ENCODE data around the gene ZNF608. TPM values are rescaled to one million over a fixed set of nuclear protein-coding genes. Genes with fewer than 3 reads are reported as not detected.

ZNF608 gene
- total and polyA plus RNA-seq, 5 donors from 2014 or later: 0.30 TPM; not detected in 4

- Histone ChIP-seq H3K4me3 (ENCODE audit: low read depth, low read length) (no peak overlapping the region), H3K36me3 (ENCODE audit: control insufficient read depth, insufficient read depth, low read length) (no peaks in the 10 kb centered on the region), H3K4me1 (ENCODE audit: control insufficient read depth, insufficient read depth, low read length, poor library complexity, severe bottlenecking) (no peaks in the 10 kb centered on the region), H3K9me3 (ENCODE audit: control insufficient read depth in 2 of 2, low read length in 2 of 2) (no peaks in the 10 kb centered on the region), H3K27me3 (ENCODE audit: control insufficient read depth, insufficient read depth, low read length) (no peaks in the 10 kb centered on the region), H3K27ac (ENCODE audit: insufficient read depth, low read length, poor library complexity, severe bottlenecking) (no peak overlapping the region)
- H3K4me1 Mint-ChIP-seq: no peaks in the 10 kb centered on the region
- H3K27me3 Mint-ChIP-seq: no peaks in the 10 kb centered on the region
- peaks cover 1 to 8% (median 3%) of the 10 kb centered on the region in 7 donors for H3K9me3 Mint-ChIP-seq
- H3K27ac Mint-ChIP-seq: no peak overlapping the region
- no peak overlapping the region for H3K4me3 Mint-ChIP-seq
- no peaks in the 10 kb centered on the region for H3K36me3 Mint-ChIP-seq
- no peak for DNase-seq
- no peak for ATAC-seq (ENCODE audit: low read depth in 2 of 2)
These were observed 35.8 kb upstream of the ZNF608 start for GRCh38 chr5:124782262-124782661.

- Histone ChIP-seq H3K9me3 (ENCODE audit: control insufficient read depth in 2 of 2, low read length in 2 of 2) (no peaks in the 10 kb centered on the region), H3K4me1 (ENCODE audit: control insufficient read depth, insufficient read depth, low read length, poor library complexity, severe bottlenecking) (no peaks in the 10 kb centered on the region), H3K36me3 (ENCODE audit: control insufficient read depth, insufficient read depth, low read length) (no peaks in the 10 kb centered on the region), H3K4me3 (ENCODE audit: low read depth, low read length) (no peak overlapping the region), H3K27me3 (ENCODE audit: control insufficient read depth, insufficient read depth, low read length) (no peaks in the 10 kb centered on the region), H3K27ac (ENCODE audit: insufficient read depth, low read length, poor library complexity, severe bottlenecking) (no peak overlapping the region)
- DNase-seq (no peak), ATAC-seq (ENCODE audit: low read depth in 2 of 2) (no peak)
- no peak overlapping the region for H3K4me3 Mint-ChIP-seq
- H3K9me3 Mint-ChIP-seq: peaks cover 0 to 8% (median 3%) of the 10 kb centered on the region in 7 donors
- H3K27me3 Mint-ChIP-seq: no peaks in the 10 kb centered on the region
- H3K27ac Mint-ChIP-seq: no peak overlapping the region
- no peaks in the 10 kb centered on the region for H3K4me1 Mint-ChIP-seq
- no peaks in the 10 kb centered on the region for H3K36me3 Mint-ChIP-seq
These were observed 33.6 kb upstream of the ZNF608 start for GRCh38 chr5:124780011-124780410.

- Mint-ChIP-seq H3K9me3 (peaks cover 0 to 6% (median 3%) of the 10 kb centered on the region in 7 donors), H3K27me3 (no peaks in the 10 kb centered on the region), H3K4me3 (no peak overlapping the region), H3K27ac (no peak overlapping the region), H3K4me1 (no peaks in the 10 kb centered on the region), H3K36me3 (no peaks in the 10 kb centered on the region)
- H3K9me3 ChIP-seq (ENCODE audit: control insufficient read depth in 2 of 2, low read length in 2 of 2): no peaks in the 10 kb centered on the region
- H3K36me3 ChIP-seq (ENCODE audit: control insufficient read depth, insufficient read depth, low read length): no peaks in the 10 kb centered on the region
- no peak for DNase-seq
- no peaks in the 10 kb centered on the region for H3K27me3 ChIP-seq (ENCODE audit: control insufficient read depth, insufficient read depth, low read length)
- no peaks in the 10 kb centered on the region for H3K4me1 ChIP-seq (ENCODE audit: control insufficient read depth, insufficient read depth, low read length, poor library complexity, severe bottlenecking)
- ATAC-seq (ENCODE audit: low read depth in 2 of 2): no peak
- H3K4me3 ChIP-seq (ENCODE audit: low read depth, low read length): no peak overlapping the region
- no peak overlapping the region for H3K27ac ChIP-seq (ENCODE audit: insufficient read depth, low read length, poor library complexity, severe bottlenecking)
These were observed 27.2 kb upstream of the ZNF608 start for GRCh38 chr5:124773315-124774311.

- Mint-ChIP-seq H3K36me3 (no peaks in the 10 kb centered on the region), H3K4me1 (no peaks in the 10 kb centered on the region), H3K27ac (peak overlapping the region in 1 of 3 donors; percentile 40), H3K9me3 (peaks cover 0 to 4% (median 3%) of the 10 kb centered on the region in 7 donors), H3K4me3 (no peak overlapping the region), H3K27me3 (no peaks in the 10 kb centered on the region)
- DNase-seq (no peak), ATAC-seq (ENCODE audit: low read depth in 2 of 2) (no peak)
- no peaks in the 10 kb centered on the region for H3K9me3 ChIP-seq (ENCODE audit: control insufficient read depth in 2 of 2, low read length in 2 of 2)
- no peak overlapping the region for H3K27ac ChIP-seq (ENCODE audit: insufficient read depth, low read length, poor library complexity, severe bottlenecking)
- no peaks in the 10 kb centered on the region for H3K36me3 ChIP-seq (ENCODE audit: control insufficient read depth, insufficient read depth, low read length)
- H3K4me3 ChIP-seq (ENCODE audit: low read depth, low read length): no peak overlapping the region
- no peaks in the 10 kb centered on the region for H3K27me3 ChIP-seq (ENCODE audit: control insufficient read depth, insufficient read depth, low read length)
- no peaks in the 10 kb centered on the region for H3K4me1 ChIP-seq (ENCODE audit: control insufficient read depth, insufficient read depth, low read length, poor library complexity, severe bottlenecking)
These were observed 26.2 kb upstream of the ZNF608 start for GRCh38 chr5:124772457-124773200.

GRCh38 chr5:124771761-124772160 lies 25.3 kb upstream of the ZNF608 start:
- H3K27ac Mint-ChIP-seq: no peak overlapping the region
- H3K9me3 Mint-ChIP-seq: peaks cover 0 to 4% (median 3%) of the 10 kb centered on the region in 7 donors
- Histone ChIP-seq H3K27ac (ENCODE audit: insufficient read depth, low read length, poor library complexity, severe bottlenecking) (no peak overlapping the region), H3K4me3 (ENCODE audit: low read depth, low read length) (no peak overlapping the region), H3K4me1 (ENCODE audit: control insufficient read depth, insufficient read depth, low read length, poor library complexity, severe bottlenecking) (no peaks in the 10 kb centered on the region), H3K36me3 (ENCODE audit: control insufficient read depth, insufficient read depth, low read length) (no peaks in the 10 kb centered on the region), H3K9me3 (ENCODE audit: control insufficient read depth in 2 of 2, low read length in 2 of 2) (no peaks in the 10 kb centered on the region), H3K27me3 (ENCODE audit: control insufficient read depth, insufficient read depth, low read length) (no peaks in the 10 kb centered on the region)
- H3K4me1 Mint-ChIP-seq: no peaks in the 10 kb centered on the region
- ATAC-seq (ENCODE audit: low read depth in 2 of 2) (no peak), DNase-seq (no peak)
- no peak overlapping the region for H3K4me3 Mint-ChIP-seq
- no peaks in the 10 kb centered on the region for H3K36me3 Mint-ChIP-seq
- no peaks in the 10 kb centered on the region for H3K27me3 Mint-ChIP-seq

GRCh38 chr5:124764992-124765611 lies 18.7 kb upstream of the ZNF608 start:
- Histone ChIP-seq H3K4me1 (ENCODE audit: control insufficient read depth, insufficient read depth, low read length, poor library complexity, severe bottlenecking) (no peaks in the 10 kb centered on the region), H3K9me3 (ENCODE audit: control insufficient read depth in 2 of 2, low read length in 2 of 2) (no peaks in the 10 kb centered on the region), H3K27ac (ENCODE audit: insufficient read depth, low read length, poor library complexity, severe bottlenecking) (no peak overlapping the region), H3K27me3 (ENCODE audit: control insufficient read depth, insufficient read depth, low read length) (no peaks in the 10 kb centered on the region), H3K36me3 (ENCODE audit: control insufficient read depth, insufficient read depth, low read length) (no peaks in the 10 kb centered on the region), H3K4me3 (ENCODE audit: low read depth, low read length) (no peak overlapping the region)
- Mint-ChIP-seq H3K9me3 (peaks cover 0 to 11% (median 4%) of the 10 kb centered on the region in 7 donors), H3K4me1 (no peaks in the 10 kb centered on the region), H3K36me3 (no peaks in the 10 kb centered on the region), H3K27ac (no peak overlapping the region), H3K4me3 (no peak overlapping the region), H3K27me3 (no peaks in the 10 kb centered on the region)
- DNase-seq: no peak
- no peak for ATAC-seq (ENCODE audit: low read depth in 2 of 2)

GRCh38 chr5:124764585-124764984 lies 18.1 kb upstream of the ZNF608 start:
- H3K27ac Mint-ChIP-seq: no peak overlapping the region
- ATAC-seq (ENCODE audit: low read depth in 2 of 2): no peak
- H3K4me3 Mint-ChIP-seq: no peak overlapping the region
- Histone ChIP-seq H3K9me3 (ENCODE audit: control insufficient read depth in 2 of 2, low read length in 2 of 2) (no peaks in the 10 kb centered on the region), H3K27ac (ENCODE audit: insufficient read depth, low read length, poor library complexity, severe bottlenecking) (no peak overlapping the region), H3K4me1 (ENCODE audit: control insufficient read depth, insufficient read depth, low read length, poor library complexity, severe bottlenecking) (no peaks in the 10 kb centered on the region), H3K36me3 (ENCODE audit: control insufficient read depth, insufficient read depth, low read length) (no peaks in the 10 kb centered on the region), H3K4me3 (ENCODE audit: low read depth, low read length) (no peak overlapping the region), H3K27me3 (ENCODE audit: control insufficient read depth, insufficient read depth, low read length) (no peaks in the 10 kb centered on the region)
- H3K9me3 Mint-ChIP-seq: peaks cover 0 to 7% (median 3%) of the 10 kb centered on the region in 7 donors
- H3K4me1 Mint-ChIP-seq: no peaks in the 10 kb centered on the region
- no peaks in the 10 kb centered on the region for H3K27me3 Mint-ChIP-seq
- no peaks in the 10 kb centered on the region for H3K36me3 Mint-ChIP-seq
- no peak for DNase-seq
